Measurements from ENCODE around the gene APOL1.

Gene APOL1

GRCh38 chr22:36308880-36309279, 55.9 kb downstream of the APOL1 start:
- no peak for DNase-seq (ENCODE audit: low read depth in 2 of 2)

GRCh38 chr22:36311386-36312085, 58.6 kb downstream of the APOL1 start:
- DNase-seq (ENCODE audit: low read depth in 2 of 2), result no peak

GRCh38 chr22:36315325-36315724, 62.4 kb downstream of the APOL1 start:
- DNase-seq (ENCODE audit: low read depth in 2 of 2), result no peak

- DNase-seq (ENCODE audit: low read depth in 2 of 2), result no peak
Observed at GRCh38 chr22:36316419-36316818, 63.5 kb downstream of the APOL1 start.
